Adrenal gland (tissue), 12 donors: Measurements from ENCODE around the gene EPS8L1. TPM values are rescaled to one million over a fixed set of nuclear protein-coding genes. Genes with fewer than 3 reads are reported as not detected.
"Not testable (repeated sequence)": the region's sequence is repeated elsewhere in the genome, so short reads cannot be mapped to it uniquely, and the experiment has no call there.

Experiments used
- DNase-seq, 7 donors: peaks; one replicate each; pipeline ENCODE4 v3.0.0-alpha.2; 2019 to 2020
- H3K27ac ChIP-seq, 5 donors: fragments of 200-600 bp; sonication (generic) in 4 of 5; 1 replicate in 3 of 5; 2 replicates in 2 of 5; pipeline versions ENCODE4 v1.5.1 to v1.8.0; 2016 to 2020; ENCODE audit warnings: mild to moderate bottlenecking in 1 of 5
- H3K27me3 ChIP-seq: fragments of 200-600 bp; 2 replicates; pipeline ENCODE4 v1.8.0; 2021
- H3K36me3 ChIP-seq, 2 donors: fragments of 200-600 bp; replicated peaks in 1 of 2; 1 replicate in 1 of 2; 2 replicates in 1 of 2; pipeline versions ENCODE4 v1.5.1 to v1.8.0; 2018 to 2022
- H3K4me1 ChIP-seq, 2 donors: fragments of 200-600 bp; replicated peaks in 1 of 2; 1 replicate in 1 of 2; 2 replicates in 1 of 2; pipeline versions ENCODE4 v1.5.1 to v1.8.0; 2018 to 2021
- H3K4me3 ChIP-seq, 4 donors: fragments of 200-600 bp; sonication (generic) in 3 of 4; one replicate each; pipeline ENCODE4 v1.5.1; 2016 to 2018
- H3K9me3 ChIP-seq, 3 donors: fragments of 200-600 bp; sonication (generic) in 1 of 3; replicated peaks in 1 of 3; 1 replicate in 2 of 3; 2 replicates in 1 of 3; pipeline versions ENCODE4 v1.5.1 to v1.8.0; 2016 to 2021
- POLR2A ChIP-seq, 2 donors: fragments of 450-650 bp; IDR thresholded peaks; one replicate each; pipeline ENCODE4 v1.6.1; 2017; ENCODE audit warnings: antibody characterized with exemption in 2 of 2, mild to moderate bottlenecking in 2 of 2, moderate library complexity in 1 of 2
- WGBS, 4 donors: extraction: QIAGEN DNeasy Blood & Tissue Kit in 2 of 4; methylation state at CpG; one replicate each; pipeline versions ENCODE4 v1.1.5 to v1.1.7; 2013 to 2017; 5-methylcytosine and 5-hydroxymethylcytosine counted together
- intact Hi-C, 2 donors: fragments of 100-400 bp; cut with DNase I; formaldehyde crosslinking; loops; one replicate each; pipeline versions ENCODE4 v1.14.1 to v1.15.0; 2022 to 2023
- polyA plus RNA-seq, 3 donors: library from polyadenylated mRNA; stranded (reverse); fragments of 200-250 nt in 2 of 3; fragments of 350-450 nt in 1 of 3; fragmentation: Illumina TruSeq in 1 of 3; extraction: RNeasy Lipid Tissue Mini Kit (QIAGEN cat#74804) in 1 of 3; gene quantifications; one replicate each; pipeline ENCODE4 v1.2.3, GENCODE V29; 2013 to 2014
- total RNA-seq, 9 donors: library from RNA; depleted of rRNA in 4 of 9; stranded (reverse); fragments of >200 nt in 4 of 9; fragments of 120-200 nt in 1 of 9; fragmentation: NEBNext Ultra II Directional in 1 of 9; extraction: Animal tissue kit (Norgen Biotek cat#: 25700) in 1 of 9; gene quantifications; one replicate each; pipeline versions ENCODE4 v1.1.0 to v1.2.4, GENCODE V29; 2013 to 2023
- TF ChIP-seq, protein P1 (sequence below), 6 experiments: fragments of 450-650 bp in 4 of 6; fragments of 200-600 bp in 2 of 6; sonication (generic) in 1 of 6; IDR thresholded peaks; 1 replicate in 5 of 6; 2 replicates in 1 of 6; pipeline versions ENCODE4 v1.5.1 to v1.8.0; 2016 to 2021; ENCODE audit warnings: antibody characterized with exemption in 6 of 6, mild to moderate bottlenecking in 2 of 6, moderate library complexity in 1 of 6
- donor health status: healthy with polysubstance abuse.
- donor health status: Bipolar disorder and iron deficiency.
- donor health status: DM: yes; HTN: yes; CAD: no.
- donor health status: DM: no; HTN: no; CAD: no.
- donor health status: DM: no; HTN: no; CAD: no.
- donor health status: DM: yes; HTN: yes; CAD: no.

Gene EPS8L1
- total and polyA plus RNA-seq, 12 donors, result 0.60 to 8.0 (median 2.2) TPM; not detected in 2

DNA sequence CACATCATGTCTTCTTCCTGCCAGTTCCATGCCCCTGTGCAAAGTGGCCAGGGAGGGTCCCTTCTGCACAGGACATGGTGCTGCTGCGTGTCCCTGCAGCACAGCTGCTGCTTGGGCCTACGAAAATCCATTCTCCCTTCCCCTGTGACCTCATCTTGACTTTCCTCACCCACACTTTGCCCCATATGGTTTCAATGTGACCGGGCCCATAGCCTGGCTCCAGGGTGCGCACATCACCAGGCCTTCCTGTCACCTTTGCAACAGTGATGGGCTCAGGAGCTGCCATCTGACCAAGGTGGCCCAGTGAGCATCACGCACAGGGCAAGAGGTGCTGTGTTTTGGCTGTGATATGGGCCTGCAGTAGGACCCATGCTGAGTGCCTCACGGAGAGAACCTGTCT lies 30.9 kb downstream of the EPS8L1 start:
- no peak overlapping the region for H3K4me3 ChIP-seq
- H3K4me1 ChIP-seq, result no peaks in the 10 kb centered on the region
- H3K9me3 ChIP-seq, result no peaks in the 10 kb centered on the region
- TF ChIP-seq, protein P1, sequence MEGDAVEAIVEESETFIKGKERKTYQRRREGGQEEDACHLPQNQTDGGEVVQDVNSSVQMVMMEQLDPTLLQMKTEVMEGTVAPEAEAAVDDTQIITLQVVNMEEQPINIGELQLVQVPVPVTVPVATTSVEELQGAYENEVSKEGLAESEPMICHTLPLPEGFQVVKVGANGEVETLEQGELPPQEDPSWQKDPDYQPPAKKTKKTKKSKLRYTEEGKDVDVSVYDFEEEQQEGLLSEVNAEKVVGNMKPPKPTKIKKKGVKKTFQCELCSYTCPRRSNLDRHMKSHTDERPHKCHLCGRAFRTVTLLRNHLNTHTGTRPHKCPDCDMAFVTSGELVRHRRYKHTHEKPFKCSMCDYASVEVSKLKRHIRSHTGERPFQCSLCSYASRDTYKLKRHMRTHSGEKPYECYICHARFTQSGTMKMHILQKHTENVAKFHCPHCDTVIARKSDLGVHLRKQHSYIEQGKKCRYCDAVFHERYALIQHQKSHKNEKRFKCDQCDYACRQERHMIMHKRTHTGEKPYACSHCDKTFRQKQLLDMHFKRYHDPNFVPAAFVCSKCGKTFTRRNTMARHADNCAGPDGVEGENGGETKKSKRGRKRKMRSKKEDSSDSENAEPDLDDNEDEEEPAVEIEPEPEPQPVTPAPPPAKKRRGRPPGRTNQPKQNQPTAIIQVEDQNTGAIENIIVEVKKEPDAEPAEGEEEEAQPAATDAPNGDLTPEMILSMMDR (IDR thresholded peaks at IDR 0.05), result no peak
- no peak for TF ChIP-seq POLR2A (IDR thresholded peaks at IDR 0.05)
- peaks cover 0 to 31% of the 10 kb centered on the region in 2 donors for H3K36me3 ChIP-seq
- H3K27me3 ChIP-seq, result no peaks in the 10 kb centered on the region
- no peak for DNase-seq
- intact Hi-C loops, result no loop called here
- H3K27ac ChIP-seq, result no peak overlapping the region
- 94 to 98% (median 97%) methylated on average over 4 to 6 of the region's 6 CpGs for WGBS, 4 donors

DNA sequence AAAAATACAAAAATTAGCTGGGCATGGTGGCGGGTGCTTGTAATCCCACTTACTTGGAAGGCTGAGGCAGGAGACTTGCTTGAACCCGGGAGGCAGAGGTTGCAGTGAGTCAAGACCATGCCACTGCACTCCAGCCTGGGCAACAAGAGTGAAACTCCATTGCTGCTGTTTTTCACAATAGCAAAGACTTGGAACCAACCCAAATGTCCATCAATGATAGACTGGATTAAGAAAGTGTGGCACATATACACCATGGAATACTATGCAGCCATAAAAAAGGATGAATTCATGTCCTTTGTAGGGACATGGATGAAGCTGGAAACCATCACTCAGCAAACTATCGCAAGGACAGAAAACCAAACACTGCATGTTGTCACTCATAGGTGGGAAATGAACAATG lies 31.6 kb downstream of the EPS8L1 start:
- H3K27me3 ChIP-seq, H3K4me1 ChIP-seq, intact Hi-C loops, H3K27ac ChIP-seq, H3K4me3 ChIP-seq, DNase-seq, H3K9me3 ChIP-seq: not testable (repeated sequence)
- WGBS, 4 donors, result 92 to 97% (median 94%) methylated on average over 2 to 3 of the region's 3 CpGs
- peaks cover 0 to 26% of the 10 kb centered on the region in 2 donors for H3K36me3 ChIP-seq

DNA sequence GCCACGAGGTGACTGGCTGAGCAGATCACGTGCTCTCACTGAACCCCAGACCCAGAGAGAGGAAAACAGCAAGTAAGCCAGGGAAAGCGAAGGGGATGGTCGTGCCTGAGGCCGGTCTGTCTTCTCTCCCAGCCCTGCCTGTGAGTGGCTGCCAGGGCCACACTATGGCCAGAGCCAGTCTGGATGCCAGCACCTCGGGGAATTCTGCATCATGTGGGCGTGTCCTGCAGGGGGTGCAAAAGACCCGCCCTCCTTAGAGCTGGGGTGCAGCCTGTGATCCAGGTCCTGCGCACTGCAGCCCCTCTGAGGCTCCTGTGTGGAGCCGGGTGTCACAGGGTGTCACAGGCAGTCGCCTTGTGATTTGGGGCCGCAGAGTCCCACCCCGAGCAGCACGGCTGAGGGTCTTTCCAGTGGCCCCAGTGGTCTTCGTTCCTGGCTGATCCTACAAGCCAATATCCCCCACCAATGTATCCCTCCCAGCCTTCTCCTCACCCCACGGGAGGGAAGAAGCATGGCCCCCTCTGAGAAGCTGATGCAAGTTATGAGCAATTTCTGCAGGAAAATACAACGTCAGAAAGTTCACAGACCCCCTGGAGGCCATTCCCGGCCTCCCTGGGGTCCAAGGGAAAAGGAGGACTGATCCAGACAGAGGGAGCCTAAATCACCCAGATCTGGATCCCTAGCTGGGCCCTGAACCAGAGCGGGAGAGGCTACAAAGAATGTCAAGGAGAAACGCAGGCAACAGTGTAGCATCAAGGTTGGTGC lies 34.0 kb downstream of the EPS8L1 start:
- TF ChIP-seq, protein P1 (IDR thresholded peaks at IDR 0.05), result no peak
- TF ChIP-seq POLR2A (IDR thresholded peaks at IDR 0.05), result no peak
- H3K4me1 ChIP-seq, result peaks cover 5 to 10% of the 10 kb centered on the region in 2 donors
- H3K36me3 ChIP-seq, result peaks cover 0 to 18% of the 10 kb centered on the region in 2 donors
- H3K9me3 ChIP-seq, result no peaks in the 10 kb centered on the region
- intact Hi-C loops, result no loop called here
- no peak overlapping the region for H3K4me3 ChIP-seq
- WGBS, 4 donors, result 81 to 90% (median 87%) methylated on average over 8 to 20 of the region's 20 CpGs
- no peak for DNase-seq
- H3K27ac ChIP-seq, result no peak overlapping the region
- no peaks in the 10 kb centered on the region for H3K27me3 ChIP-seq

DNA sequence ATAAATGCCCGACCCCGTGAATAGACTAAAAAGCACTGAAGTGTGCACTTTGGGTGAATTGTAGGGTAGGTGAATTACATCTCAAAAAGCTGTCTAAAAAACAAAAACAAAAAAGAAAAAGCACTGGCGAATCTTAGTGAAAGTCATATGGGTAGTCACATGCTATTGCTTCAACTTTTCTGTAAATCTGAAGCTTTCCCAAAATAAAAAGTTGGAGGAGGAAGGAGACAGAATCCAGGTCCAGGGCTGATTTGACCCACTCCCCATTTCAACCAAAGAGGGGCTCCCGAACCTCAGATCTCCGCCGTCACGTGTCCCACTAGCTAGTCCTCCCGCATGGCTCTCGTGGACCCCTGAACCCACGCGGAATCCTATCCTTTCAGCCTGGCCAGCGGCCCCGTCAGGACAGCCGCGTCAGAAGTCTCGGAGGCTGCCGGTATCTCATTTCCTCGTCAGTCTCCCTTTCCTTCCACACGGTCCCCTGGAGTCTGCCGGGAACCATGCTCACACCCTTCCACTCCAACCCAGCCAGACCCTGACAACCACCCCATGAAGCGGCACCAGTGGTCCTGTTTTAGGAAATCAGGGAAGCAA lies 35.7 kb downstream of the EPS8L1 start:
- no peak for DNase-seq
- Histone ChIP-seq H3K27me3 (no peaks in the 10 kb centered on the region), H3K9me3 (no peaks in the 10 kb centered on the region), H3K36me3 (peaks cover 0 to 14% of the 10 kb centered on the region in 2 donors), H3K27ac (no peak overlapping the region), H3K4me3 (no peak overlapping the region), H3K4me1 (peaks cover 13 to 26% of the 10 kb centered on the region in 2 donors)
- no peak for TF ChIP-seq POLR2A (IDR thresholded peaks at IDR 0.05)
- TF ChIP-seq, protein P1 (IDR thresholded peaks at IDR 0.05), result no peak
- WGBS, 4 donors, result 78 to 89% (median 87%) methylated on average over 11 to 21 of the region's 21 CpGs
- intact Hi-C loops, result no loop called here
